Kidney (tissue), 14 donors: Measurements from ENCODE around the gene SERPINA12. TPM values are rescaled to one million over a fixed set of nuclear protein-coding genes. Genes with fewer than 3 reads are reported as not detected.

Experiments
- DNase-seq, 5 donors: peaks; one replicate each; pipeline ENCODE4 v3.0.0-alpha.2; 2013 to 2020
- FAIRE-seq: peaks from 2 replicates; lab custom pipeline; 2012; peaks lifted over from hg19 to GRCh38; lab: Jason Lieb, UNC
- H3K27ac ChIP-seq, 2 donors: one replicate each; pipeline ENCODE4 v1.7.0; 2013; ENCODE audit warnings: low read depth in 2 of 2, low read length in 2 of 2, inconsistent platforms in 1 of 2
- H3K27me3 ChIP-seq: one replicate; pipeline ENCODE4 v1.7.1; 2013; ENCODE audit warnings: low read length, inconsistent platforms; ENCODE audit not compliant: control insufficient read depth, insufficient read depth
- H3K36me3 ChIP-seq, 3 donors: one replicate each; pipeline versions ENCODE4 v1.7.0 to v1.7.1; 2013; ENCODE audit warnings: low read length in 3 of 3, control low read depth in 1 of 3, inconsistent platforms in 1 of 3; ENCODE audit not compliant: insufficient read depth in 3 of 3, control insufficient read depth in 2 of 3
- H3K4me1 ChIP-seq, 3 donors: one replicate each; pipeline versions ENCODE4 v1.7.0 to v1.7.1; 2013; ENCODE audit warnings: low read length in 3 of 3, inconsistent platforms in 1 of 3, low read depth in 1 of 3; ENCODE audit not compliant: control insufficient read depth in 2 of 3, insufficient read depth in 2 of 3
- H3K4me3 ChIP-seq, 3 donors: one replicate each; pipeline versions ENCODE4 v1.7.0 to v1.8.1; 2013; ENCODE audit warnings: low read length in 3 of 3, control low read depth in 1 of 3, inconsistent platforms in 1 of 3
- H3K9ac ChIP-seq, 3 donors: one replicate each; pipeline versions ENCODE4 v1.7.0 to v1.7.1; 2013; ENCODE audit warnings: low read length in 3 of 3, control low read depth in 1 of 3, inconsistent platforms in 1 of 3
- H3K9me3 ChIP-seq, 3 donors: one replicate each; pipeline versions ENCODE4 v1.7.0 to v1.7.1; 2013; ENCODE audit warnings: low read length in 3 of 3, control low read depth in 1 of 3, inconsistent platforms in 1 of 3; ENCODE audit not compliant: control insufficient read depth in 2 of 3, insufficient read depth in 1 of 3
- intact Hi-C: fragments of 100-400 bp; cut with DNase I; formaldehyde crosslinking; loops from one replicate; pipeline ENCODE4 v1.11.1; 2022
- polyA plus RNA-seq: library from polyadenylated mRNA; stranded (reverse); fragments of 350-450 nt; fragmentation: Illumina TruSeq; extraction: RNeasy Lipid Tissue Mini Kit (QIAGEN cat#74804); gene quantifications from one replicate; pipeline ENCODE4 v1.2.3, GENCODE V29; 2014; ENCODE audit warnings: low read depth, low replicate concordance; ENCODE audit not compliant: insufficient read depth
- total RNA-seq: library from RNA; stranded (reverse); fragmentation: NEBNext Ultra II Directional; extraction: Animal tissue kit (Norgen Biotek cat#: 25700); gene quantifications from one replicate; pipeline ENCODE4 v1.2.1, GENCODE V29; 2021
- TF ChIP-seq, protein P1 (sequence below): IDR thresholded peaks from 3 replicates; pipeline ENCODE4 v1.5.1; 2012; ENCODE audit warnings: mild to moderate bottlenecking, moderate library complexity, borderline replicate concordance; ENCODE audit not compliant: insufficient read depth; ENCODE audit errors: extremely low read depth
- donor health status: control.
- donor health status: control.
- donor health status: control.
- donor health status: control.
- donor health status: control.
- donor health status: DM: yes; HTN: yes; CAD: no.
- donor health status: Normal renal cell carcinoma (clear cell type).

The SERPINA12 gene
- total and polyA plus RNA-seq, 2 donors from 2014 or later: not detected

DNA sequence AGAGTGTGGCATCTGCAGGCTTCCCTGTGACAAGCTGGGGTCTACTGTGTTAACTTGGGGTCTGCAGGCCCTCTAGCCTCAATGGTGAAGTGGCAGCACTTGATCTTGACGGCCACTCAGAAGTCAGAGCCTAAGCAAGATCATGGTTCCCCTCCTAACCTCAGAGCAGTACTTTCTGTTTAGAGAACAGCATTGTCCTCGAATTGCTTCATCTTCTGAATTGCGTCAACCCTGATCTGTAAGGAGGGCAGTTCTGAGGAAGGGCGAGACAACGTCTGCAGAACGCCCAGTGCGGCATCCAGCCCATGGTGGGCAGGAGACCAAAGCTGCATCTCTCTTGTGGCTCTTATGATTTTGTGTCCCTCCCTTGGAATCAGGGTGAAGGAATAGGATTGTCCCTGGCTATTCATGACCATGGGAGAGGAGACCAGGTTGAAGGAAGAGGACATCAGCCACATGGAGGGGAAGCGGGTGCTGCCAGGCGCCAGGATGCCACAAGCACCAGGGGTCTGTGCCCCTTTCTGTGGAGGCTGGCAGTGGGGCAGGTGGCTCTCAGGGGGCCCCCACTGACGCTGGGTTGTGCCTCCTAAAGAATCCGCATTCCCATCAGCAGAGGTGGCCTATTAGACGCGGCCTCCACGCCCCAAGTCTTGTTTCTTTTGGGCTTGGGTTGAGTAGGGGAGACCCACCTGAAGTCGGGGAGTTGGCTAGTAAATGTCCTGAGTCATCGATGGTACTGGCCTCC is 35.4 kb downstream of the SERPINA12 start:
- FAIRE-seq: no peak
- Histone ChIP-seq H3K4me3 (no peak overlapping the region), H3K9ac (no peak overlapping the region), H3K27me3 (no peaks in the 10 kb centered on the region), H3K36me3 (no peaks in the 10 kb centered on the region), H3K9me3 (peaks cover 0 to 5% (median 3%) of the 10 kb centered on the region in 3 donors), H3K27ac (no peak overlapping the region), H3K4me1 (no peaks in the 10 kb centered on the region)
- no peak for DNase-seq
- TF ChIP-seq, protein P1, sequence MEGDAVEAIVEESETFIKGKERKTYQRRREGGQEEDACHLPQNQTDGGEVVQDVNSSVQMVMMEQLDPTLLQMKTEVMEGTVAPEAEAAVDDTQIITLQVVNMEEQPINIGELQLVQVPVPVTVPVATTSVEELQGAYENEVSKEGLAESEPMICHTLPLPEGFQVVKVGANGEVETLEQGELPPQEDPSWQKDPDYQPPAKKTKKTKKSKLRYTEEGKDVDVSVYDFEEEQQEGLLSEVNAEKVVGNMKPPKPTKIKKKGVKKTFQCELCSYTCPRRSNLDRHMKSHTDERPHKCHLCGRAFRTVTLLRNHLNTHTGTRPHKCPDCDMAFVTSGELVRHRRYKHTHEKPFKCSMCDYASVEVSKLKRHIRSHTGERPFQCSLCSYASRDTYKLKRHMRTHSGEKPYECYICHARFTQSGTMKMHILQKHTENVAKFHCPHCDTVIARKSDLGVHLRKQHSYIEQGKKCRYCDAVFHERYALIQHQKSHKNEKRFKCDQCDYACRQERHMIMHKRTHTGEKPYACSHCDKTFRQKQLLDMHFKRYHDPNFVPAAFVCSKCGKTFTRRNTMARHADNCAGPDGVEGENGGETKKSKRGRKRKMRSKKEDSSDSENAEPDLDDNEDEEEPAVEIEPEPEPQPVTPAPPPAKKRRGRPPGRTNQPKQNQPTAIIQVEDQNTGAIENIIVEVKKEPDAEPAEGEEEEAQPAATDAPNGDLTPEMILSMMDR: no peak
- intact Hi-C loops: no loop called here

DNA sequence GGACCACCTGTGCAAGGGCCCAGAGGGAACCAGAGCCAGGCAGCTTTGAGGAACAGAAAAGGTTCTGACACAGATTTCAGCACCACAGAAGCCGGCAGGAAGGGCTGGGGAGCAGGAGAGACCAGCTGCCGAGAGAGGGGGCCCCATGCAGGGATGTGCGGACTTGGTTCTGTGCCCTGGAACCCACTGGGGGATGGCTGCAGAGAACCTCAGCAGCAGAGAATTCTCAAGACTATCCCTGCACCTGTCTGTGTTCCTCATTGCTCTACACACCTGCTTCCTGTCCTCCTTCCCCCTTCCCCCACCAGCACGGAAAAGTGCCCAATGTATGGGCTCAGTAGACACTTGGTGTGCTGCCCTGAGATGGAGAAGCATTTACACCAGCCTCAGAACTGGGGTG is 36.4 kb downstream of the SERPINA12 start:
- TF ChIP-seq, protein P1: no peak

DNA sequence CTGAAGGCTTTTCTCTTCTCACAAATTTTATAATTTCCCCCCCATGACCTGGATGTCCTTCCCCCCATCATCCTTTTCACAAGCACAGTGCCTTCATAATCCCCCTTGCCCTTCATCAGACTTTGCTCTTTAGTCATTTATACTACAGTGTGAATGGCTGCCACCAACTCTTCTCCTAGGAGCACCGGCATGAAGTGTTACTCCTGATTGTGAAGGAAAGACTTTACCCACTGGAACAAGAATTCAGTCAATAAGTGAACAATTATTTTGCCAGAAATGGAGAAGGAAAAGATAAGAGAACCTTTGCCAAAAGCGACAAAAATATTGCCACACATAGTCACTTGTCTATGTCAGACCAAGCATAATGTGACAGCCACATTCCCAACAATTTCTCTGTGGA is 38.2 kb downstream of the SERPINA12 start:
- Histone ChIP-seq H3K9ac (no peak overlapping the region), H3K36me3 (no peaks in the 10 kb centered on the region), H3K27ac (no peak overlapping the region), H3K4me1 (no peaks in the 10 kb centered on the region), H3K9me3 (no peaks in the 10 kb centered on the region), H3K4me3 (no peak overlapping the region), H3K27me3 (no peaks in the 10 kb centered on the region)
- DNase-seq (no peak), FAIRE-seq (no peak)
- intact Hi-C loops: no loop called here
- TF ChIP-seq, protein P1: no peak

More for the DNA sequence above, 36.4 kb downstream of the SERPINA12 start:
- no peak overlapping the region for H3K27ac ChIP-seq
- no peak overlapping the region for H3K4me3 ChIP-seq
- intact Hi-C loops: no loop called here
- FAIRE-seq (no peak), DNase-seq (no peak)
- H3K9ac ChIP-seq: no peak overlapping the region
- H3K4me1 ChIP-seq: no peaks in the 10 kb centered on the region
- no peaks in the 10 kb centered on the region for H3K27me3 ChIP-seq
- no peaks in the 10 kb centered on the region for H3K36me3 ChIP-seq
- H3K9me3 ChIP-seq: no peaks in the 10 kb centered on the region
